Smooth muscle cell (in vitro differentiated cells): ENCODE data around the gene IL27RA. TPM values are rescaled to one million over a fixed set of nuclear protein-coding genes. Genes with fewer than 3 reads are reported as not detected.

ENCODE experiments used
- DNase-seq: peaks from one replicate; lab custom pipeline; 2025; ENCODE audit not compliant: unreplicated experiment; lab: John Stamatoyannopoulos, UW
- H2AFZ ChIP-seq: fragments of 200-600 bp; sonication (generic); 2 replicates; pipeline ENCODE4 v1.6.0; 2016; ENCODE audit warnings: antibody characterized with exemption, low read depth, mild to moderate bottlenecking
- H3F3A ChIP-seq: fragments of 200-600 bp; sonication (generic); 2 replicates; pipeline ENCODE4 v1.6.0; 2017; ENCODE audit warnings: antibody characterized with exemption, low read depth
- H3K27ac ChIP-seq: fragments of 200-600 bp; sonication (generic); 2 replicates; pipeline ENCODE4 v1.5.1; 2016; ENCODE audit warnings: low read depth, mild to moderate bottlenecking
- H3K27me3 ChIP-seq: fragments of 200-600 bp; sonication (generic); 2 replicates; pipeline ENCODE4 v1.6.1; 2016; ENCODE audit warnings: low read depth, mild to moderate bottlenecking
- H3K36me3 ChIP-seq: fragments of 200-600 bp; sonication (generic); 2 replicates; pipeline ENCODE4 v1.5.1; 2016; ENCODE audit warnings: low read depth
- H3K4me1 ChIP-seq: fragments of 200-600 bp; sonication (generic); 2 replicates; pipeline ENCODE4 v1.5.1; 2016; ENCODE audit warnings: low read depth
- H3K4me2 ChIP-seq: fragments of 200-600 bp; sonication (generic); 2 replicates; pipeline ENCODE4 v1.6.0; 2016; ENCODE audit warnings: mild to moderate bottlenecking
- H3K4me3 ChIP-seq: fragments of 200-600 bp; sonication (generic); 2 replicates; pipeline ENCODE4 v1.5.1; 2016; ENCODE audit warnings: mild to moderate bottlenecking
- H3K79me2 ChIP-seq: fragments of 200-600 bp; sonication (generic); 2 replicates; pipeline ENCODE4 v1.6.0; 2016; ENCODE audit warnings: low read depth, mild to moderate bottlenecking
- H3K9ac ChIP-seq: fragments of 200-600 bp; sonication (generic); 2 replicates; pipeline ENCODE4 v1.6.0; 2016; ENCODE audit warnings: low read depth
- H3K9me3 ChIP-seq: fragments of 200-600 bp; sonication (generic); replicated peaks from 2 replicates; pipeline ENCODE4 v1.5.1; 2016; ENCODE audit warnings: low read depth
- H4K20me1 ChIP-seq: fragments of 200-600 bp; sonication (generic); 2 replicates; pipeline ENCODE4 v1.6.0; 2016; ENCODE audit warnings: low read depth
- WGBS: methylation state at CpG from one replicate; pipeline ENCODE4 v1.1.7; 2016; ENCODE audit warnings: low lambda C conversion rate; 5-methylcytosine and 5-hydroxymethylcytosine counted together
- polyA plus RNA-seq: library from polyadenylated mRNA; unstranded; fragments of >200 nt; fragmentation: Nextera tagmentation; extraction: Ambion mirVana; gene quantifications from 2 replicates; pipeline ENCODE4 v1.2.1, GENCODE V29; 2016
- total RNA-seq: library from RNA; depleted of rRNA; stranded (reverse); fragments of >200 nt; gene quantifications from 2 replicates; pipeline ENCODE4 v1.2.3, GENCODE V29; 2014
- TF ChIP-seq, protein P1 (sequence below): fragments of 200-600 bp; sonication (generic); IDR thresholded peaks from 2 replicates; pipeline ENCODE4 v1.5.1; 2017; ENCODE audit warnings: borderline replicate concordance, mild to moderate bottlenecking, antibody characterized with exemption; ENCODE audit not compliant: insufficient read depth, poor library complexity, severe bottlenecking

The IL27RA gene
- total and polyA plus RNA-seq, 2 experiments from 2014 or later, result 3.1 to 3.8 TPM

DNA sequence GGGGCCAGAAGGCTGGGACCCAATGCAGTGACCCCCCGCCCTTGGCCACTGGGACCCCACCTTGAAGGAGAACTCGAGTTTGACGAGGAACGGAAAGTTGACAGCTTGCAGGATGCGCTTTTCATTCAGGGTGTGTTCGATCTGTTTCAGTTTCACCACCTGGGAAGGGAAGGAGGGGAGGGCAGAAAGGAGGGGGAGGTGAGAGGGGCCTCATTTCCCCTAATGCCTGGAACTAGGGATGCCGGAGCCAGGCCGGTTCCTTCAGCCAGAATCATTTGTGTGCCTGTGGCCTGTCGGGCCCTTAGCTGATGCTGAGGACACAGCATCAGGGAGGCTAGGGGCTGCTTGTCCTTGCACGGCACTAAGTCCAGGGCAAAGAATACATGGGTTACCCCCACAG is 71.2 kb downstream of the IL27RA start:
- 93% methylated on average over 10 of the region's 10 CpGs for WGBS
- DNase-seq, result no peak
- Histone ChIP-seq H3K4me1 (no peaks in the 10 kb centered on the region), H3K27me3 (no peaks in the 10 kb centered on the region), H3K79me2 (no peaks in the 10 kb centered on the region), H3K36me3 (no peaks in the 10 kb centered on the region), H3K27ac (no peak overlapping the region), H3K9ac (no peak overlapping the region), H3F3A (no peaks in the 10 kb centered on the region), H4K20me1 (peaks cover 3% of the 10 kb centered on the region), H2AFZ (no peak overlapping the region), H3K9me3 (no peaks in the 10 kb centered on the region), H3K4me3 (no peak overlapping the region), H3K4me2 (no peak overlapping the region)
- TF ChIP-seq, protein P1, sequence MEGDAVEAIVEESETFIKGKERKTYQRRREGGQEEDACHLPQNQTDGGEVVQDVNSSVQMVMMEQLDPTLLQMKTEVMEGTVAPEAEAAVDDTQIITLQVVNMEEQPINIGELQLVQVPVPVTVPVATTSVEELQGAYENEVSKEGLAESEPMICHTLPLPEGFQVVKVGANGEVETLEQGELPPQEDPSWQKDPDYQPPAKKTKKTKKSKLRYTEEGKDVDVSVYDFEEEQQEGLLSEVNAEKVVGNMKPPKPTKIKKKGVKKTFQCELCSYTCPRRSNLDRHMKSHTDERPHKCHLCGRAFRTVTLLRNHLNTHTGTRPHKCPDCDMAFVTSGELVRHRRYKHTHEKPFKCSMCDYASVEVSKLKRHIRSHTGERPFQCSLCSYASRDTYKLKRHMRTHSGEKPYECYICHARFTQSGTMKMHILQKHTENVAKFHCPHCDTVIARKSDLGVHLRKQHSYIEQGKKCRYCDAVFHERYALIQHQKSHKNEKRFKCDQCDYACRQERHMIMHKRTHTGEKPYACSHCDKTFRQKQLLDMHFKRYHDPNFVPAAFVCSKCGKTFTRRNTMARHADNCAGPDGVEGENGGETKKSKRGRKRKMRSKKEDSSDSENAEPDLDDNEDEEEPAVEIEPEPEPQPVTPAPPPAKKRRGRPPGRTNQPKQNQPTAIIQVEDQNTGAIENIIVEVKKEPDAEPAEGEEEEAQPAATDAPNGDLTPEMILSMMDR, result no peak

Other genes starting within 250 kb of the IL27RA start
- 3.0 and 4.7 TPM in 2 replicates for gene ZSWIM4, start 236.3 kb upstream of the IL27RA start, total RNA-seq
- gene ZSWIM4, start 236.3 kb upstream of the IL27RA start, polyA plus RNA-seq, result 5.8 and 8.2 TPM in 2 replicates
- gene NANOS3, start 154.6 kb upstream of the IL27RA start, total RNA-seq, result not detected in 2 replicates
- 2.7 and 2.8 TPM in 2 replicates for gene NANOS3, start 154.6 kb upstream of the IL27RA start, polyA plus RNA-seq
- gene BRME1, start 125.6 kb upstream of the IL27RA start, total RNA-seq, result 0.72 and 1.2 TPM in 2 replicates
- gene BRME1, start 125.6 kb upstream of the IL27RA start, polyA plus RNA-seq, result 2.2 and 3.3 TPM in 2 replicates
- gene CC2D1A, start 125.6 kb upstream of the IL27RA start, total RNA-seq, result 8.0 and 9.5 TPM in 2 replicates
- gene CC2D1A, start 125.6 kb upstream of the IL27RA start, polyA plus RNA-seq, result 26.3 and 28.0 TPM in 2 replicates
- 5.2 and 8.9 TPM in 2 replicates for gene PODNL1, start 93.3 kb upstream of the IL27RA start, total RNA-seq
- gene PODNL1, start 93.3 kb upstream of the IL27RA start, polyA plus RNA-seq, result 34.3 and 53.9 TPM in 2 replicates
- 12.4 and 15.9 TPM in 2 replicates for gene DCAF15, start 79.3 kb upstream of the IL27RA start, total RNA-seq
- 27.0 and 30.9 TPM in 2 replicates for gene DCAF15, start 79.3 kb upstream of the IL27RA start, polyA plus RNA-seq
- gene RFX1, start 25.4 kb upstream of the IL27RA start, total RNA-seq, result 0.45 and 2.2 TPM in 2 replicates
- gene RFX1, start 25.4 kb upstream of the IL27RA start, polyA plus RNA-seq, result 2.2 and 2.8 TPM in 2 replicates
- gene RLN3, start 3.6 kb upstream of the IL27RA start, total RNA-seq, result not detected in 2 replicates
- not detected in 2 replicates for gene RLN3, start 3.6 kb upstream of the IL27RA start, polyA plus RNA-seq
- 1.6 TPM in 1 of 2 replicates, not detected in the other for gene PALM3, start 30.3 kb downstream of the IL27RA start, total RNA-seq
- gene PALM3, start 30.3 kb downstream of the IL27RA start, polyA plus RNA-seq, result 0.55 and 1.4 TPM in 2 replicates
- gene MISP3, start 41.0 kb downstream of the IL27RA start, total RNA-seq, result 2.4 TPM in 1 of 2 replicates, not detected in the other
- 0.61 and 2.0 TPM in 2 replicates for gene MISP3, start 41.0 kb downstream of the IL27RA start, polyA plus RNA-seq
- gene C19orf67, start 54.0 kb downstream of the IL27RA start, total RNA-seq, result not detected in 2 replicates
- gene C19orf67, start 54.0 kb downstream of the IL27RA start, polyA plus RNA-seq, result 0.17 and 0.49 TPM in 2 replicates
- 35.0 and 46.7 TPM in 2 replicates for gene SAMD1, start 59.0 kb downstream of the IL27RA start, total RNA-seq
- gene SAMD1, start 59.0 kb downstream of the IL27RA start, polyA plus RNA-seq, result 71.3 and 84.1 TPM in 2 replicates
- gene PRKACA, start 86.0 kb downstream of the IL27RA start, total RNA-seq, result 20.7 and 30.3 TPM in 2 replicates
- 11.1 and 14.4 TPM in 2 replicates for gene PRKACA, start 86.0 kb downstream of the IL27RA start, polyA plus RNA-seq
- gene ASF1B, start 104.8 kb downstream of the IL27RA start, total RNA-seq, result 6.4 and 13.4 TPM in 2 replicates
- gene ASF1B, start 104.8 kb downstream of the IL27RA start, polyA plus RNA-seq, result 7.1 and 11.3 TPM in 2 replicates
- 11.3 and 12.9 TPM in 2 replicates for gene ADGRL1, start 174.4 kb downstream of the IL27RA start, total RNA-seq
- 12.7 and 15.0 TPM in 2 replicates for gene ADGRL1, start 174.4 kb downstream of the IL27RA start, polyA plus RNA-seq